ENCODE results near the gene MLANA.

DNA sequence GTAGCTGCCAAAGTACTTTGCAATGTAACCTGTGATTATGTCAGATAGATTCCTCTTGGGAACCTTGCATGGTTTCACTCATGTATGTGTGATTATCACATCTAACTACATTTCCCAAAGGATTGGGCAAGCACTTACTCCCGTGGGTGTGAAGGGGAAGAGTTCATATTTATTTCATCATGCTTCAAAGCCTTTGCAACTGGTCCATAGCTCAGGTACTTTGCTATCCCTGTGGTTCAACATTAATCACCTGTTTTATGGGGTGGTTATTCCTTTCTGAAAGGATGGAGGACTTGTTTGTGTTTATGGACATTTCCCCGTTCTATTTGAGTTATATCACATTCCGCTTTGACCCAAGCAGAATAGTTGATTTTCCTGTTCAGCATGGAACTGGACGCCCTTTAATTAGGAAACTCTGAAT is 44.2 kb upstream of the MLANA start:
- TF ChIP-seq POLR2A (IDR thresholded peaks at IDR 0.05) (no peak), EP300 (IDR thresholded peaks at IDR 0.05) (no peak)

Data from ovary (tissue), 1 donor.